HEK293 (cell line): ENCODE data around the gene NUFIP1.
"Not testable (repeated sequence)": the region's sequence is repeated elsewhere in the genome, so short reads cannot be mapped to it uniquely, and the experiment has no call there.

ENCODE experiments used
- CTCF ChIA-PET: fragments of 350-600 bp; formaldehyde crosslinking; extraction: SDS; loops from one replicate; lab custom pipeline; 2021; ENCODE audit warnings: antibody characterized with exemption; lab: Yijun Ruan, JAX
- POLR2A ChIA-PET: fragments of 300-600 bp; formaldehyde crosslinking; extraction: SDS; loops from one replicate; lab custom pipeline; 2020; ENCODE audit warnings: antibody characterized with exemption, inconsistent platforms; lab: Yijun Ruan, JAX
- H3K27ac ChIP-seq: fragments of 200-500 bp; sonication (Bioruptor generic); 2 replicates; pipeline ENCODE4 v1.5.1; 2014; ENCODE audit warnings: low read depth, low read length, control low read depth, inconsistent platforms; ENCODE audit errors: extremely low read depth
- H3K36me3 ChIP-seq, 2 experiments: fragments of 200-500 bp in 1 of 2; sonication (Bioruptor generic) in 1 of 2; 1 replicate in 1 of 2; 2 replicates in 1 of 2; pipeline ENCODE4 v1.5.1; 2014 to 2017; ENCODE audit warnings: inconsistent platforms in 2 of 2, low read length in 2 of 2; ENCODE audit not compliant: control insufficient read depth in 2 of 2, insufficient read depth in 1 of 2
- H3K4me1 ChIP-seq: fragments of 200-500 bp; sonication (Bioruptor generic); 2 replicates; pipeline ENCODE4 v1.5.1; 2014; ENCODE audit warnings: mild to moderate bottlenecking, low read length, inconsistent platforms; ENCODE audit not compliant: control insufficient read depth, insufficient read depth
- H3K4me3 ChIP-seq: 2 replicates; pipeline ENCODE4 v1.5.1; 2011; ENCODE audit warnings: low read depth, mild to moderate bottlenecking, control low read depth, low read length, moderate library complexity
- H3K9me3 ChIP-seq: fragments of 200-500 bp; sonication (Bioruptor generic); 2 replicates; pipeline ENCODE4 v1.5.1; 2014; ENCODE audit warnings: low read depth, low read length, inconsistent platforms; ENCODE audit not compliant: control insufficient read depth, insufficient read depth
- GFI1B ChIP-seq: fragments of 450-650 bp; formaldehyde crosslinking; IDR thresholded peaks from 2 replicates; pipeline ENCODE4 v1.5.1; 2016; ENCODE audit warnings: missing biosample characterization, missing genetic modification characterization
- GLI2 ChIP-seq: fragments of 450-650 bp; formaldehyde crosslinking; IDR thresholded peaks from 2 replicates; pipeline ENCODE4; 2017; ENCODE audit warnings: missing biosample characterization, missing genetic modification characterization, low read depth, borderline replicate concordance
- HOXC10 ChIP-seq: sonication (generic); formaldehyde crosslinking; IDR thresholded peaks from 2 replicates; pipeline ENCODE4 v1.8.1; 2023; ENCODE audit warnings: mild to moderate bottlenecking, missing genetic modification reagents
- HOXD13 ChIP-seq: sonication (generic); formaldehyde crosslinking; IDR thresholded peaks from 2 replicates; pipeline ENCODE4 v1.8.0; 2022; ENCODE audit warnings: missing genetic modification reagents, borderline replicate concordance
- KLF9 ChIP-seq: fragments of 450-650 bp; formaldehyde crosslinking; IDR thresholded peaks from 2 replicates; pipeline ENCODE4 v1.5.1; 2016; ENCODE audit warnings: missing biosample characterization, missing genetic modification characterization, low read depth
- OVOL3 ChIP-seq: fragments of 450-650 bp; formaldehyde crosslinking; IDR thresholded peaks from 2 replicates; pipeline ENCODE4 v1.5.1; 2016; ENCODE audit warnings: missing biosample characterization, missing genetic modification characterization
- SP3 ChIP-seq: fragments of 450-650 bp; formaldehyde crosslinking; IDR thresholded peaks from 2 replicates; pipeline ENCODE4 v1.5.1; 2016; ENCODE audit warnings: missing biosample characterization, missing genetic modification characterization
- YY1 ChIP-seq: fragments of 450-650 bp; formaldehyde crosslinking; IDR thresholded peaks from 2 replicates; pipeline ENCODE4 v1.5.1; 2018; ENCODE audit warnings: missing biosample characterization, missing genetic modification characterization
- ZBTB1 ChIP-seq: fragments of 450-650 bp; formaldehyde crosslinking; IDR thresholded peaks from 2 replicates; pipeline ENCODE4 v1.5.1; 2016; ENCODE audit warnings: missing biosample characterization, missing genetic modification characterization
- ZBTB17 ChIP-seq: fragments of 450-650 bp; formaldehyde crosslinking; IDR thresholded peaks from 2 replicates; pipeline ENCODE4 v1.5.1; 2016; ENCODE audit warnings: missing biosample characterization, missing genetic modification characterization
- ZNF114 ChIP-seq: fragments of 450-650 bp; formaldehyde crosslinking; IDR thresholded peaks from 2 replicates; pipeline ENCODE4 v1.5.0; 2017; ENCODE audit warnings: missing biosample characterization, missing genetic modification characterization
- ZNF174 ChIP-seq: fragments of 450-650 bp; formaldehyde crosslinking; IDR thresholded peaks from 2 replicates; pipeline ENCODE4 v1.5.0; 2017; ENCODE audit warnings: missing biosample characterization, mild to moderate bottlenecking, missing genetic modification characterization
- ZNF302 ChIP-seq: fragments of 450-650 bp; formaldehyde crosslinking; IDR thresholded peaks from 2 replicates; pipeline ENCODE4 v1.5.1; 2016; ENCODE audit warnings: missing biosample characterization, missing genetic modification characterization, low read depth
- ZNF311 ChIP-seq: fragments of 450-650 bp; formaldehyde crosslinking; IDR thresholded peaks from 2 replicates; pipeline ENCODE4 v1.5.1; 2017; ENCODE audit warnings: missing biosample characterization, missing genetic modification characterization, borderline replicate concordance
- ZNF404 ChIP-seq: fragments of 450-650 bp; formaldehyde crosslinking; IDR thresholded peaks from 2 replicates; pipeline ENCODE4 v1.5.1; 2017; ENCODE audit warnings: missing biosample characterization, missing genetic modification characterization
- ZNF513 ChIP-seq: fragments of 450-650 bp; IDR thresholded peaks from 2 replicates; pipeline ENCODE4 v1.5.1; 2018; ENCODE audit warnings: missing biosample characterization, missing genetic modification characterization
- ZNF544 ChIP-seq: fragments of 450-650 bp; formaldehyde crosslinking; IDR thresholded peaks from 2 replicates; pipeline ENCODE4 v1.5.0; 2017; ENCODE audit warnings: missing biosample characterization, missing genetic modification characterization
- ZNF561 ChIP-seq: fragments of 450-650 bp; IDR thresholded peaks from 2 replicates; pipeline ENCODE4 v1.5.1; 2018; ENCODE audit warnings: missing biosample characterization, missing genetic modification characterization, borderline replicate concordance
- ZNF571 ChIP-seq: fragments of 450-650 bp; formaldehyde crosslinking; IDR thresholded peaks from 2 replicates; pipeline ENCODE4 v1.5.0; 2017; ENCODE audit warnings: missing biosample characterization, missing genetic modification characterization
- ZNF624 ChIP-seq: fragments of 450-650 bp; formaldehyde crosslinking; IDR thresholded peaks from 2 replicates; pipeline ENCODE4 v1.5.1; 2017; ENCODE audit warnings: missing biosample characterization, missing genetic modification characterization
- ZNF768 ChIP-seq: fragments of 450-650 bp; formaldehyde crosslinking; IDR thresholded peaks from 2 replicates; pipeline ENCODE4 v1.5.1; 2018; ENCODE audit warnings: missing biosample characterization, mild to moderate bottlenecking, missing genetic modification characterization
- ZNF791 ChIP-seq: fragments of 450-650 bp; formaldehyde crosslinking; IDR thresholded peaks from 2 replicates; pipeline ENCODE4 v1.5.1; 2016; ENCODE audit warnings: missing biosample characterization, missing genetic modification characterization
- ZNF837 ChIP-seq: fragments of 450-650 bp; formaldehyde crosslinking; IDR thresholded peaks from 2 replicates; pipeline ENCODE4 v1.5.1; 2016; ENCODE audit warnings: missing biosample characterization, missing genetic modification characterization
- TF ChIP-seq, protein P1 (sequence below): fragments of 450-650 bp; formaldehyde crosslinking; IDR thresholded peaks from 2 replicates; pipeline ENCODE4 v1.5.1; 2016; ENCODE audit warnings: missing biosample characterization, missing genetic modification characterization

NUFIP1 gene

DNA sequence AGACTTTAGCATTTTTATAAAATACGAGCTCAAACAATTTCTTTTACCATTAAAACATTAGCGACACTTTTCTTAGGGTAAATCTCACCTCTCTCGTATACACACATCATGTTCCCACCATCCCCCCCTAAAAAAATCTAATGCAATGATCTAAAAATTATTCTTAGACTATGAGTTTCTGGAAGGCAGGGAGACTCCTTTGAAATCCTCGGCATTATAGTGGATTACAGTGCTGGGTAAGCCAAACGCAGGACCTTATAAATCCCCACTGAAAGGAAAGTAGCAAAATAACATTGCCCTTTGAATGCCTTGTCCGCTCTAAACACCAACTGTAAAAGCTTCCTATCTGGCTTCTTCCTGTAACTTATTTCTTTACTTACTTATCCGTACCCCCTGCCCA, 35.0 kb downstream of the NUFIP1 start:
- Histone ChIP-seq H3K9me3 (no peaks in the 10 kb centered on the region), H3K4me3 (no peak overlapping the region), H3K27ac (no peak overlapping the region), H3K4me1 (no peaks in the 10 kb centered on the region), H3K36me3 (peaks cover 0 to 9% of the 10 kb centered on the region in 2 experiments; a peak in 2 of 3 replicates)
- ChIA-PET CTCF (no interaction called here), POLR2A (no interaction called here)
- TF ChIP-seq KLF9 = no peak
- no peak for TF ChIP-seq HOXD13 (CRISPR knock-in tag)
- TF ChIP-seq ZNF513 (tag by site-specific recombination) = no peak
- no peak for TF ChIP-seq ZNF114 (tag by site-specific recombination)
- no peak for TF ChIP-seq GFI1B (tag by site-specific recombination)
- no peak for TF ChIP-seq YY1 (tag by site-specific recombination)
- no peak for TF ChIP-seq OVOL3 (tag by site-specific recombination)
- TF ChIP-seq HOXC10 (CRISPR knock-in tag) = no peak
- no peak for TF ChIP-seq ZNF311
- no peak for TF ChIP-seq ZBTB17 (tag by site-specific recombination)
- no peak for TF ChIP-seq ZNF302
- TF ChIP-seq ZNF791 (tag by site-specific recombination) = no peak
- no peak for TF ChIP-seq ZBTB1
- TF ChIP-seq ZNF174 (tag by site-specific recombination) = no peak

GRCh38 chr13:44952671-44953070, 36.6 kb downstream of the NUFIP1 start:
- Histone ChIP-seq H3K9me3 (no peaks in the 10 kb centered on the region), H3K27ac (no peak overlapping the region), H3K4me1 (no peaks in the 10 kb centered on the region), H3K4me3 (no peak overlapping the region), H3K36me3 (peaks cover 0 to 3% of the 10 kb centered on the region in 2 experiments; a peak in 2 of 3 replicates)
- ChIA-PET CTCF (no interaction called here), POLR2A (no interaction called here)
- TF ChIP-seq ZNF768 (tag by site-specific recombination) = no peak
- TF ChIP-seq SP3 = no peak
- no peak for TF ChIP-seq ZNF404 (tag by site-specific recombination)
- TF ChIP-seq GLI2 (tag by site-specific recombination) = no peak
- no peak for TF ChIP-seq ZNF561 (tag by site-specific recombination)

- ChIA-PET POLR2A (no interaction called here), CTCF (interaction anchor here (1.5 kb wide), 1 partner anchor 19 kb away, joined by 3 read pairs; no protein-coding TSS in a partner anchor)
- H3K4me1 ChIP-seq = no peaks in the 10 kb centered on the region
- no peak overlapping the region for H3K4me3 ChIP-seq
- H3K9me3 ChIP-seq = no peaks in the 10 kb centered on the region
- H3K27ac ChIP-seq = no peak overlapping the region
- TF ChIP-seq ZNF624 (no peak), ZNF837 (tag by site-specific recombination) (no peak), ZNF544 (tag by site-specific recombination) (no peak), ZNF571 (tag by site-specific recombination) (no peak)
- TF ChIP-seq, protein P1, sequence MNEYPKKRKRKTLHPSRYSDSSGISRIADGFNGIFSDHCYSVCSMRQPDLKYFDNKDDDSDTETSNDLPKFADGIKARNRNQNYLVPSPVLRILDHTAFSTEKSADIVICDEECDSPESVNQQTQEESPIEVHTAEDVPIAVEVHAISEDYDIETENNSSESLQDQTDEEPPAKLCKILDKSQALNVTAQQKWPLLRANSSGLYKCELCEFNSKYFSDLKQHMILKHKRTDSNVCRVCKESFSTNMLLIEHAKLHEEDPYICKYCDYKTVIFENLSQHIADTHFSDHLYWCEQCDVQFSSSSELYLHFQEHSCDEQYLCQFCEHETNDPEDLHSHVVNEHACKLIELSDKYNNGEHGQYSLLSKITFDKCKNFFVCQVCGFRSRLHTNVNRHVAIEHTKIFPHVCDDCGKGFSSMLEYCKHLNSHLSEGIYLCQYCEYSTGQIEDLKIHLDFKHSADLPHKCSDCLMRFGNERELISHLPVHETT (tag by site-specific recombination) = no peak
- peaks cover 0 to 3% of the 10 kb centered on the region in 2 experiments; a peak in 2 of 3 replicates for H3K36me3 ChIP-seq
Observed at GRCh38 chr13:44951184-44951583, 38.1 kb downstream of the NUFIP1 start.

- H3K9me3 ChIP-seq, H3K4me1 ChIP-seq, H3K4me3 ChIP-seq, H3K36me3 ChIP-seq, POLR2A ChIA-PET, H3K27ac ChIP-seq: not testable (repeated sequence)
- CTCF ChIA-PET = interaction anchor here (0.6 kb wide), 2 partner anchors 12 to 104 kb away, joined by 3 read pairs; no protein-coding TSS in a partner anchor
Observed at GRCh38 chr13:44943411-44943810, 45.9 kb downstream of the NUFIP1 start.
